NK-92 treated with Interleukin-12 subunit alpha and Interleukin-12 subunit beta, amount 100 ng/mL, for 24 hours (cell line): Measurements from ENCODE around the gene PAQR4.

Source experiments
- DNase-seq: peaks from one replicate; lab custom pipeline; 2025; lab: John Stamatoyannopoulos, UW

Gene PAQR4

GRCh38 chr16:2964475-2965336 is 4.4 kb upstream of the PAQR4 start:
- DNase-seq: no peak

GRCh38 chr16:2966043-2966807 is 2.9 kb upstream of the PAQR4 start:
- no peak for DNase-seq

GRCh38 chr16:2966808-2967191 is 2.3 kb upstream of the PAQR4 start:
- no peak for DNase-seq

- DNase-seq: no peak
Measured at GRCh38 chr16:2967211-2967631, 1.9 kb upstream of the PAQR4 start.

- no peak for DNase-seq
Measured at GRCh38 chr16:2967721-2968161, 1.4 kb upstream of the PAQR4 start.

GRCh38 chr16:2968368-2968737 is 795 bp upstream of the PAQR4 start:
- DNase-seq: no peak

- peak; percentile 73 for DNase-seq
Measured at GRCh38 chr16:2969545-2970521, 685 bp downstream of the PAQR4 start.

GRCh38 chr16:2970563-2970962 is 1.4 kb downstream of the PAQR4 start:
- no peak for DNase-seq

GRCh38 chr16:2971134-2971984 is 2.2 kb downstream of the PAQR4 start:
- DNase-seq: no peak

- DNase-seq: no peak
Measured at GRCh38 chr16:2971985-2972784, 3.0 kb downstream of the PAQR4 start.

GRCh38 chr16:2973093-2973492 is 3.9 kb downstream of the PAQR4 start:
- no peak for DNase-seq

GRCh38 chr16:2973605-2974318 is 4.6 kb downstream of the PAQR4 start:
- DNase-seq: no peak

- DNase-seq: no peak
Measured at GRCh38 chr16:2974319-2975056, 5.3 kb downstream of the PAQR4 start.

- no peak for DNase-seq
Measured at GRCh38 chr16:2975161-2975795, 6.1 kb downstream of the PAQR4 start.

- DNase-seq: no peak
Measured at GRCh38 chr16:2976201-2976600, 7.1 kb downstream of the PAQR4 start.

- DNase-seq: no peak
Measured at GRCh38 chr16:2976673-2977072, 7.5 kb downstream of the PAQR4 start.

- DNase-seq: no peak
Measured at GRCh38 chr16:2977440-2977839, 8.3 kb downstream of the PAQR4 start.

- no peak for DNase-seq
Measured at GRCh38 chr16:2979669-2980226, 10.6 kb downstream of the PAQR4 start.
